Measurements from ENCODE around the gene TOP2A.

- TF ChIP-seq CTCF (IDR thresholded peaks at IDR 0.05) (no peak), POLR2A (IDR thresholded peaks at IDR 0.05) (peak in 1 of 2 donors; percentile 17), POLR2AphosphoS5 (IDR thresholded peaks at IDR 0.05; ENCODE audit: insufficient read depth in 1 of 2, low read depth in 1 of 2) (peak in 1 of 2 donors; percentile 10)
Observed at GRCh38 chr17:40461732-40462342, 44.1 kb upstream of the TOP2A start.

Measured in vagina (tissue), 2 donors.